ENCODE measurements around the gene SLC25A52.
"Not testable (repeated sequence)": the region's sequence is repeated elsewhere in the genome, so short reads cannot be mapped to it uniquely, and the experiment has no call there.

Gene SLC25A52
- long read RNA-seq, donor 1, result 0 reads
- long read RNA-seq, donor 2, partial matches to known transcripts, result 0 of 1 reads
- long read RNA-seq, donor 2, other reads (novel, unspliced or antisense), result 0 of 1 reads
- long read RNA-seq, donor 3, result 0 reads
- long read RNA-seq, donor 4, result 0 reads
- long read RNA-seq, donor 5, result 0 reads
- long read RNA-seq, donor 6, result 0 reads
- long read RNA-seq, donor 7, result 0 reads
- long read RNA-seq, donor 8, result 0 reads

DNA sequence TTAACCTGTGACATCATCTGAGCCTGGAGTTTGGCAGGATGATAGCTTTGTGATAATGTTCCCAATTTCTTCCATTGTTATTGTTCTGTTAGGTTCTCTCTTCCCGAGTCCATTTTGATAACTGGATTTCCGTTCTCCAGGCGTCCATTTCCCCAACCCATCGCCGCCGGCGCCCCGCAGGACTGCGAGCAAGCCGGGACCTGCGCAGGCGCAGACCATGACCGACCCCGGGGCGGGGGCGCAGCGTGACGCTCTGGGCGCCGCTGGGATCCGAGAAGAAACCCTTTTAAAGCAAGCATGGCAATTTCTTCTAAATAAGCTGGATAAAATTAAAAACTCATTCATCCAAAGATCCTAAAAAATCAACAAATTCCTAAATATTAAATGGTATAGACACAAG lies at the start of gene SLC25A52:
Gene SLC25A52, minus strand, starts transcription at position 186 of the 400 bp plus-strand sequence. CDS start 219 bp downstream, outside the sequence.
- no peak for DNase-seq

GRCh38 chr18:31809049-31809448 lies 48.4 kb upstream of the SLC25A52 start:
- DNase-seq, result not testable (repeated sequence)

- no peak for DNase-seq
These were observed 40.4 kb upstream of the SLC25A52 start for GRCh38 chr18:31801078-31801477.

DNA sequence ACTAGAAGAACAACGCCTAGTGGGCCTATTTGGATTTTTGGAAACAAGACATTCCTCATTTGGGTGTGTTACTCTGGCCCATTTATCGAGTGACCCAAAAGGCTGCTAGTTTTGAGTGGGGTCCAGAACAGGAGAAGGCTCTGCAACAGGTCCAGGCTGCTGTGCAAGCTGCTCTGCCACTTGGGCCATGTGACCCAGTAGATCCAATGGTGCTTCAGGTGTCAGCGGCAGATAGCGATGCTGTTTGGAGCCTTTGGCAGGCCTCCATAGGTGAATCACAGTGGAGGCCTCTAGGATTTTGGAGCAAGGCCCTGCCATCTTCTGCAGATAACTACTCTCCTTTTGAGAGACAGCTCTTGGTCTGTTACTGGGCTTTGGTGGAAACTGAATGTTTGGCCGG lies 38.6 kb upstream of the SLC25A52 start:
- not testable (repeated sequence) for DNase-seq

- no peak for DNase-seq
These were observed 37.7 kb upstream of the SLC25A52 start for GRCh38 chr18:31798399-31798798.

DNA sequence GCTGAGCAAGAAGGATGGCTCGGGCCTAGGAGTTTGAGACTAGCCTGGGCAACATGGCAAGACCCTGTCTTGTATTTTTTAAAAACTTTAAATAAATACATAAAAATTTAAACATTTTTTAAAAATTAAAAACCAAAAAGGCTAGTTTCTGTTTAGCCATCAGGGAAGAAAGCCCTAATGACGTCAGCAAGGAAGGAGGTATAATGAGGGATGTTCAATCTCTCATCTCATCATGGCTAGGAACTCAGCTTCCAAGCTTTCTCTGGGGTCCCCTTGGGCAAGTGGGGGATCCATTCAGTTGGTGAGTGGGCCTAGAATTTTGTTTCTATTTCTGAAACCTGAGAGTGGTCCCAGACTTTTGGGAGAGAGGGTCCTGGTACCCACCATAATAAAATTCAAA lies 35.1 kb upstream of the SLC25A52 start:
- DNase-seq, result no peak

DNA sequence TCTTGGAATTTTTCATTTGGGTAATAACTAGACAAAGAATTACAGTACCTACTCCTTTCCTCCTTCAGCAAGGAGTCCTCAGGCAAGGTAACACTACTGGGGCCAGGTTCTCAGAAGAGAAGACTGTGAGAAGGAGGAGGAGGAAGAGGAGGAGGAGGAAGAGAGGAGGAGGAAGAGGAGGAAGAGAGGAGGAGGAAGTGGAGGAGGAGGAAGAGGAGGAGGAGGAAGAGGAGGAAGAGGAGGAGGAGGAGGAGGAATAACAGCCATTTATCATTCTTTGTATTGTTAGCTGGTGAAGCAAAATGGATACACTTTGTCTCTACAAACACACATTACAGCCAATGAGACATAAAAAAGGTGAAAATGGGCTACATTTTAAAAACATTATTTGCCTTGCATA lies 32.9 kb upstream of the SLC25A52 start:
- DNase-seq, result no peak

DNA sequence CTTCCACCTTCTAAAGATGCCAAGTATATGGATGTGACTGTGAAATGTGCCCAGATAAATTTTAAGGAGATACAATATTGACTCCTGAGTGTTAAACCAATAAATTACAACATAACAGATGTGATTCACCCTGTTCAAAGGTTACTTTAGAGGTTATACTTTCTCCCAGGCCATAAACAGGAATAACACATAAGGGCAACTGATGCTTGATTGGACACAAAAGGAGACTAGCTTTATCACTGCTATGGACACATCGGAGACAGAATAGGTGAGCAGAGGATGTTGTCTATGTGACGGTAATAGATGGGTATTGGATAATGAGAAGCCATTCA lies 31.9 kb upstream of the SLC25A52 start:
- DNase-seq, result no peak

DNA sequence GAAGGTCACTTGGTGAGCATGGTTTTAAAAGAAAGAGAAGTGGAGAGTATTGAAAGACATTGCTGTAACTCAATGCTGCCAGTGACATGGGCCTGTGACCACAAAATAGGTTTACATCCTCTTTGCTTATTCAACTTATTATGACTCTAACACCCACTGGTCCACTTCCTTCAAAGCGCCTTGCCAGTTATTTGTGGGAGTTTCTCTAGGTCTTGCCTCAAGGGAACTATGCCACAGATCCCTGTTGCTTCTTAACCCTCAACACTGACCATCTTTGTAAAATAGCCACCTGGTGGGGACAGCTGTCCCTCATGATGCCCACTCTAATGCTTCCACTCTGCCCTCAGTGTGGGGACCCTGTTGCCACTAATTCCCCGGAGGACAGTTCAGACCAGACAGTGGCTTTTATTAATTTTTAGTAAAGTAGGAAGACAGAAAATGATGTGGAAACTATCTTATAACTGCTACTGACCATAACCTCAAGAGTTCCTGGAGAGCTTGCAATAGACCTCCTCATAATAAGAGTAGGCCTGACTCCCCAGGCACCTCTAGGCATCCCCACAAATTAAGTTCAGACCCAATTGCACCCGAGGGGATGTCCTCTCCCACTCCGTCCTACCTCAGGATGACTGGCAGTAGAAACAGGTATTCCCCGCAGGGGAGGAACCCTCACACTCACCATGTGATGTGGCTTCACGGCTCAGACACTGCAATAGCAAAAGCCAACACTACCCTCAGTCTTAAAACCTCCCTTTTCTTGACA lies 31.3 kb upstream of the SLC25A52 start:
- no peak for DNase-seq

GRCh38 chr18:31789409-31789808 lies 28.7 kb upstream of the SLC25A52 start:
- no peak for DNase-seq

DNA sequence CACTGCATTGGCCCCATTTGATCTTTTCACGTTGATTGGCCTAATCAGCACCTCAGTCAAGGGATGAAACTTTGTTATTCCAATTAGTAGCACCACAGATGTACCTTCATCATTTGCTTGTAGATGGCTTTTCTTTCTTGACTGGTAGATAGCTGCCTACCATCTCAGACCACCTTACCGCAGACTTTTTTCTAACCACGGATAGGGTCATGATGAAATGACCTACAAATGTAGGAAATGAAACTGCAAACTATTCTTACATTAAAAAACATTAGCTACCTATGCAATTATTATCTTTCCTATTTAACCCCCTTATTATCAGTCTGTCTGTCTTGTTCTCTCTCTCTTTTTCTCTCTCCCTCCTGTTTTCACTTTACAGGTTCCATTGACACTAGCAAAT lies 22.4 kb upstream of the SLC25A52 start:
- no peak for DNase-seq

- DNase-seq, result no peak
These were observed 17.8 kb upstream of the SLC25A52 start for GRCh38 chr18:31778391-31778950.

- DNase-seq, result no peak
These were observed 15.4 kb upstream of the SLC25A52 start for GRCh38 chr18:31776093-31776492.

DNA sequence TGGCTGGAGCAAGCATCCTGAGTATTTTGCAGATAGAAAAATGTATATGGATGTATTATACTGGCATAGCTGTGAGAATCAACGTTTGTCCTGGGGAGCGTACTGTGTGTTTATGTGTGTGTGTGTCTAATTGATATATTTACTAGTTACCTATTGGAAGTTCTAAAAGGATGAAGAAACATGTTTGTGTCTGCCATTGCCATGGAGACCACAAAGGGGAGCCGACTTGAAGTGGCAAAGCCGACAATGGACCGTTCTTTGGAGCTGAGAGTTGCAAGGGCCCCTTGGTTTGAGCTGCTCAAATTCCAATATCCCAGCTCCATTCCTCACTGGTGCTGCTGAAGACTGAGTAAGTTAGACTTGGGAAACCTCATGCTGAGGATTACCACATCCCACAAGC lies 14.3 kb upstream of the SLC25A52 start:
- DNase-seq, result no peak

DNA sequence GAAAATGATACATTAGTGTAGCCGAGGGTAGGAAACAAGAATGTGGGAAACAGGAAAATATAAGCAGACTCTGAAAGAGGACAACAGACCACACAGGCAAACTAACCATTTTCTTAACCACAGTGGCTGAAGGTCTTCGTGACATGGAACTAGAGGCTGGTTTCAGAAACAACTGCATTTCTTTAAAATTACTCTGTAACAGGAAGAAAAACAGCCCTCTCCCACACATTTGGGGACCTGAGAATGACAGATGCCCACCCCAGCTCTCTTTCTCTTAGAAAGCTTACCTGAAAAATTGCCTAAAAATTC lies 13.8 kb upstream of the SLC25A52 start:
- no peak for DNase-seq

GRCh38 chr18:31773774-31774476 lies 13.2 kb upstream of the SLC25A52 start:
- no peak for DNase-seq

DNA sequence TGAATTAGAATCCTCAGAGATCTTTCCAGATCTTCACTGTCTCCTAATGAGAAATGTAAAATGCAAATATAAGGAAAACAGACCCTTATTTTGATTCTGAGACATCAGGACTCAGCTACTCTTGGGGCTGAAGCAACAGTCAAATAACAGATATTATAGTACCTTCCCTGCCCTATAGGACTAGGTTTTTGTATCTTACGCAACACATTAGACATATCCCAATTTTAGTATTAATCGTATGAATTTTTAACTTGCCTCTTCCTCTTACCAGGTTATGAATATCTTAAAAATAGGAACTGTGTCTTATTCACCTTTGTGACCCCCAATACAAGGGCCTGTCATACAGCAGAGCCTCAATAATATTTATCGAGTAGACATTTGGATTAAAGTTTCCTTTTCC lies 12.0 kb upstream of the SLC25A52 start:
- DNase-seq, result no peak

- no peak for DNase-seq
These were observed 10.4 kb downstream of the SLC25A52 start for GRCh38 chr18:31750273-31750672.

- DNase-seq, result no peak
These were observed 14.3 kb downstream of the SLC25A52 start for GRCh38 chr18:31746396-31746795.

DNA sequence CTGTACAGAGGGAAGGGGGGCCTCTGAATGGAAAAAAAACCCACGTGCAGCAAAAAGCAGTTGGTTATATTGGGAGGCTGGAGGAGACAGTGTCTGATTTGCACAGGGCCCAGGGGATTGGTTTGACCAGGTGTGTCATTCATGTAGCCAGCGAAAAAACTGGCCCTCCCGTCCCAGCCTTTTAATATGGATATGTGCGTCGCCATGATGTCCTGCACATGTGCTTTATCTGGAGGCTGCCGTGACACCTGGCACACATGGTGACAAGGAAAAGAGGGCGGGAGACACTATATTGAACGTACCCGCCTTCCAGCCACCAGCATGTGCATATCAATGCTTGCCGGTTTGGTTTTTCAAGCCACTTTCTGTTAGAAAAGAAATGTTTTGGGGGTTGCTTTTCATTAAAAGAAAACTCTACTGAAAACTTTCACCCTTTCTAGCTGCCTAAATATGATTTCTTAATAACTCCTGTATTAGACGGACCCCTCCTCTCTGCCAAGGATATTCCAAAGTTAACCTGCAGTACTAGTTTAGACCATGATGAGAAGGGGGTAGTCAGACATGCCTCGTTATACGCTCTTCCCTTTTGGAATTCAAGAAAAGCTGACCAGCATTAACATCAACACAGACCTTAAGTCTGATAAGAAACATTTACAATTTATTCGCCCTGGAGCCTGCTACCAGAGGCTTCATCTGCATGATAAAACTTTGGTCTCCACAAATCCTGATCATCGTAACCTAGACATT lies 16.2 kb downstream of the SLC25A52 start:
- no peak for DNase-seq

GRCh38 chr18:31743600-31743999 lies 17.1 kb downstream of the SLC25A52 start:
- DNase-seq, result not testable (repeated sequence)

DNA sequence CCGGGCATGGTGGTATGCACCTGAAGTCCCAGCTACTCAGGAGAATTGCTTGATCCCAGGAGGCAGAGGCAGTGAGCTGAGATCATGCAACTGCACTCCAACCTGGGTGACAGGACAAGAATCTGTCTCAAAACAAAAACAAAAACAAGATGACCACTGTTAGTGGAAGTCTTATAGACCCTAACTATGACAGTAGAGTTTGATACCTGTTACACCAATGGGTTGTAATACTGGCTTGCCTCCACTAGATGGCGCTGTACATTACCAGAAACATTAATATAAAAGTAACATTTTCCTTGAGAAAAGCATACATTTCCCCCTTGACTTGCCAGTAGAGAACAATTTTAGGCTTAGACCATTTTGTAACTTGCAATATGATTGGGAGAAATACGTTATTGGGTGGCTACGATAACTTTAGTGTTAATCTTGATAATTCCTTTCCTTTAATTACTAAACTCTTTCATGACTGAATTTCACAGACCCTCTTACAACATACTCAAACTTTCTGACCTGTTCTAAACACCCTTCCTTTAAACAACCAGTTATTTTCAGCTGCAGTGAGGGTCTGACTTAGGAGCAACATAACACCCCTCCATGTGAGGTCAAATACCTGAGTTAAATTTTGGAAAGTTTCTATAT lies 19.5 kb downstream of the SLC25A52 start:
- no peak for DNase-seq

All from right kidney (tissue), 9 donors.